Measurements from ENCODE around the gene SDF4.

The SDF4 gene

DNA sequence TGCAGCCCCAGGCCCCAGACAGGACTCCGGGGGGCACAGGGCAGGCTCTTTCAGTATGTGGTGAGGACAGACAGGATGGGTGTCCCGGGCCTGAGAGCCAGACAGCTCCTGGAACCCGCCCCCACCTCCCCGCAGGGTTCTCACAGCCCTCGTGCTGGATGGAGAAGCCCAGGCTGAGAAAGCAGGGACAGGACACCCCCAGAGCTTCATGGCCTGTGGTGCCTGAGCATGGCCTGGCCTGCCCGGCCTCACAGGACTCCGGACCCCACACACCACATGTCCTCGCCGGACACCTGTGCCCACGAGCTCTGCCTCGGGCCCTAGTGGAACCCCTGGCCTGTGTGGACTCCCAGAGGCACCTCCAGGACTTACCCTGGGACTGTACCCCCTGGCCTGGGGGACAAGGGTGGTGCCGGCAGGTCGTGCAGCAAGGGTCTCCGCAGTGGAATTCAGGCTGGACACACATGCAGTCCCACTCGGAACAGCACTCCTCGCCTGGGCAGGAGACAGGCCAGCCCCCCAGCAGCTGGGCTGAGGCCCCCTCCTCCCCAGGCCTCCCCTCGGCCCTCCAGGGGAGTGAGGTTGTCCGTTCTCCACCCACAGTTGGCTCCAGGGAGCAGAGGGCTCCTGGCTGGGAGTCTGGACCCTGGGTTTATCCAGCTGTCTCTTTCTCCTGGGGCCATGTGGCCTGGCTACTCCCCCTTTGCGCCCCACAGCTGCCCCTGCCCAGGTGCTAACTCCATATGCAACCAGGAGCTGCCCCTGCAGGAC, 26.6 kb downstream of the SDF4 start:
- Histone ChIP-seq H3K27me3 (ENCODE audit: insufficient read depth, low read depth) (peaks cover 76% of the 10 kb centered on the region), H3K27ac (no peak overlapping the region)
- TF ChIP-seq CTCF (conservative IDR thresholded peaks at IDR 0.05; ENCODE audit: low read depth, low read length), result no peak

DNA sequence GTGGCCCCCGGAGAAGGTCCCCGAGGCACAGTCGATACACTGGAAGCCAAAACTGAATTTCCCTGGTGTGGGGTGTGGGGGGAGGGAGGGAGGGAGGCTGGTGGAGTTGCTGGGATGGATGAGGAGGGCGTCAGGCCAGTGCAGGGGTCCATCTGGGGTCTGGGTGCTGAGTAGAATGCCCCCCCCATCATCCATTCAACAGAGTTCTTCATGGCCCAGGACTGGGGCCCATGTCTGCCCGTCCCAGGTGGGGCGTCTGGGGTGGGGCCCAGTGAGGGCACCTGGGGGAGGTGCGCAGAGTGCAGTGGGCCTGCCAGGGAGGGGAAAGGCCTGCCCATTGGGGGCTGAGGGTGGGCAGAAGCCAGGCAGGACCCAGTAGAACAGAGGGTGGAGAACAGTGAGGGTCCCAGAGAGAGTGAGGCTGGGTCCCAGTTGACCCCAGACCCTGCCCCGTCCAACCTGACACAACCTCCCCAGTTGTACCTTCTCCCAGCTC, 27.3 kb downstream of the SDF4 start:
- Histone ChIP-seq H2AFZ (ENCODE audit: low read depth) (no peak overlapping the region), H3K4me1 (ENCODE audit: low read depth, poor library complexity, severe bottlenecking) (peaks cover 26% of the 10 kb centered on the region), H3K4me2 (no peak overlapping the region)

More for the DNA sequence above, 26.6 kb downstream of the SDF4 start:
- H3K4me2 ChIP-seq, result no peak overlapping the region
- no peak overlapping the region for H3K9ac ChIP-seq
- H3K4me1 ChIP-seq (ENCODE audit: low read depth, poor library complexity, severe bottlenecking), result peaks cover 26% of the 10 kb centered on the region
- H4K20me1 ChIP-seq (ENCODE audit: insufficient read depth), result no peaks in the 10 kb centered on the region
- H3K79me2 ChIP-seq (ENCODE audit: insufficient read depth, low read depth), result no peaks in the 10 kb centered on the region
- no peak overlapping the region for H3K4me3 ChIP-seq (IDR thresholded peaks at IDR 0.05; ENCODE audit: insufficient read depth, low read depth, low read length)
- H2AFZ ChIP-seq (ENCODE audit: low read depth), result no peak overlapping the region
- no peaks in the 10 kb centered on the region for H3K36me3 ChIP-seq (ENCODE audit: insufficient read depth)

GRCh38 chr1:1203561-1204424, 28.0 kb downstream of the SDF4 start:
- H3K27me3 ChIP-seq (ENCODE audit: insufficient read depth, low read depth), result peaks cover 67% of the 10 kb centered on the region
- no peak overlapping the region for H3K27ac ChIP-seq
- H3K4me3 ChIP-seq (IDR thresholded peaks at IDR 0.05; ENCODE audit: insufficient read depth, low read depth, low read length), result no peak overlapping the region
- no peak overlapping the region for H3K4me2 ChIP-seq
- no peak for TF ChIP-seq CTCF (conservative IDR thresholded peaks at IDR 0.05; ENCODE audit: low read depth, low read length)
- H3K79me2 ChIP-seq (ENCODE audit: insufficient read depth, low read depth), result no peaks in the 10 kb centered on the region
- no peaks in the 10 kb centered on the region for H4K20me1 ChIP-seq (ENCODE audit: insufficient read depth)
- H3K9ac ChIP-seq, result no peak overlapping the region
- no peaks in the 10 kb centered on the region for H3K36me3 ChIP-seq (ENCODE audit: insufficient read depth)
- no peak overlapping the region for H2AFZ ChIP-seq (ENCODE audit: low read depth)
- peaks cover 21% of the 10 kb centered on the region for H3K4me1 ChIP-seq (ENCODE audit: low read depth, poor library complexity, severe bottlenecking)

More for the DNA sequence above, 27.3 kb downstream of the SDF4 start:
- peaks cover 74% of the 10 kb centered on the region for H3K27me3 ChIP-seq (ENCODE audit: insufficient read depth, low read depth)
- TF ChIP-seq CTCF (conservative IDR thresholded peaks at IDR 0.05; ENCODE audit: low read depth, low read length), result no peak
- no peaks in the 10 kb centered on the region for H4K20me1 ChIP-seq (ENCODE audit: insufficient read depth)
- no peak overlapping the region for H3K4me3 ChIP-seq (IDR thresholded peaks at IDR 0.05; ENCODE audit: insufficient read depth, low read depth, low read length)
- H3K79me2 ChIP-seq (ENCODE audit: insufficient read depth, low read depth), result no peaks in the 10 kb centered on the region
- no peak overlapping the region for H3K9ac ChIP-seq
- no peak overlapping the region for H3K27ac ChIP-seq
- H3K36me3 ChIP-seq (ENCODE audit: insufficient read depth), result no peaks in the 10 kb centered on the region

DNA sequence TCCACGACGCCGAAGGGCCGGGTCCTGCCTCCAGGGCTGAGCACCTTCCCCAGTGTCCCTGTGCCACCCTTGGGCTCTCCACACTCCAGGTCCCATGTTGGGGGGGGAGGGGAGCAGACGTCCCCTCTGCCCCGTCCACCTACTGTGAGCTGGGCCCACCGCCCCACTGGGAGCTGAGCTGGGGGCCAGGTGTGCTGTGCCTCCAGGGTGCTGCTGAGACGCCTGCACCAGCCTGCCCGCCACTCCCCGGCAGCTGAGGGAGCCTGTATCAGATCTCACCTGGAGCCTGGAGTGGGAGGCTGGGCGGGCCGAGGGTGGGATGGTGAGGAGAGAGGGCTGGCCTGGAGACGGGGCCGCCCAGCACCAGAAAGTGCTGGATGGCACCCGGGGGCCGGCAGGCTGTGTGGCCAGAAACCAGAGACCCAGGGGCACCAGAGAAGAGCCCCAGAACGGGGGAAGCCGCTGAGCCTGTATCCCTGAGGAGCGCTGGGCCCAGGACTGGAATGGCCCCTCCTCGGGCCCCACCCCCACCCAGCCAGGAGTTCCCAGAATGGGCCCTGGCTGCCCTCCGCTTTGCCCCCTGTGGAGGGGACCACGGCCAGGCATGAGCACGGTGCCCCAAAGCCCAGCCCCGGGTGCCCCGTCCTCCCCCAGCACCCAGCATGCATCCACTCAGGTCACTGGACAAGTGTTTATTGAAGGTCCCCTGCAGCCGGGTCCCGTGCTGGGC, 28.8 kb downstream of the SDF4 start:
- Histone ChIP-seq H3K4me3 (IDR thresholded peaks at IDR 0.05; ENCODE audit: insufficient read depth, low read depth, low read length) (no peak overlapping the region), H3K4me1 (ENCODE audit: low read depth, poor library complexity, severe bottlenecking) (peaks cover 13% of the 10 kb centered on the region), H3K27me3 (ENCODE audit: insufficient read depth, low read depth) (peaks cover 64% of the 10 kb centered on the region), H4K20me1 (ENCODE audit: insufficient read depth) (no peaks in the 10 kb centered on the region), H2AFZ (ENCODE audit: low read depth) (no peak overlapping the region), H3K27ac (no peak overlapping the region), H3K36me3 (ENCODE audit: insufficient read depth) (no peaks in the 10 kb centered on the region), H3K4me2 (no peak overlapping the region), H3K79me2 (ENCODE audit: insufficient read depth, low read depth) (no peaks in the 10 kb centered on the region), H3K9ac (no peak overlapping the region)
- TF ChIP-seq CTCF (conservative IDR thresholded peaks at IDR 0.05; ENCODE audit: low read depth, low read length), result no peak
